ENCODE results near the gene KNCN. TPM values are rescaled to one million over a fixed set of nuclear protein-coding genes. Genes with fewer than 3 reads are reported as not detected.

Gene KNCN
- total RNA-seq, 1 experiment from 2014 or later = not detected

DNA sequence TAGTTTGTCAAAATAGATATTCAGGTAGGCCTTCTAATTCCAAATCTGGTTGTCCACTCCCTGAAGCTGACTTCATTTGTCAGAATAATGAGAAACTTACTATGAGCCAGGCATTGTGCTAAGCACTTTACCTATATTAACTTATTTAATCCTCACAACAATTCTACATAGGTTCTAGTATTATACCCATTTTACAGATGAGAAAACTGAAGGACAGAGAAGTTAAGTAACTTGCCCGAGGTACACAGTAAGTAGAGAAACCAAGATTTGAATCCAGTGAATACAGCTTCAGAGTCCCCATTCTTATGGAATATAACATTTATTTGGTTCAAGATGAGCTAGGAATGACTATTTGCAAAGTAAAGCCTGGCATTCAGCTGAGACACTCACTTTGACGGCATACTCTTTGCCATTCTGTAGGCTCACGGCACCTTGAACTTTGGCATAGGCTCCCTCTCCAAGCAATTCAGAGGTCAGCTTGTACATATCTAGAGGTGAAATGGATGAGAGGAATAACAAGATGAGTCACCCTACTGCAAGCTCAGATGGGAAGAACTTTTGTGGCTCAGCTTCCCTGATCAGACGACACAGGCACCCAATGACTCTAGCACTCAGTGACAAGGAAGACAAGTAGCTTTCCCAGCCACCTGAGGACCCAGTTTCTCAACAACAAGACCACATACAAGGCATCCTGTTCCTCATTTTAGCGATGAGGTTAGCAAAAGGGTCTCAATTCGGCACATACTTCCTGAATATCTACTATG, 28.9 kb upstream of the KNCN start:
- no peak for ATAC-seq
- H3K36me3 Mint-ChIP-seq = peaks cover 7% of the 10 kb centered on the region; the same call in 1 of the 2 replicates
- DNase-seq (ENCODE audit: low spot score) = no peak
- H3K9me3 Mint-ChIP-seq = no peaks in the 10 kb centered on the region
- no peak overlapping the region for H3K27ac Mint-ChIP-seq
- ChIA-PET POLR2A (no interaction called here), CTCF (interaction anchor here (0.6 to 3.3 kb wide), 4 partner anchors 24 to 174 kb away, joined by 3 to 9 read pairs (median 4); partner anchors contain the start of genes MKNK1 and MOB3C)
- no peak overlapping the region for H3K4me3 Mint-ChIP-seq
- peaks cover 13% of the 10 kb centered on the region for H3K4me1 Mint-ChIP-seq
- TF ChIP-seq NFATC4 (CRISPR knock-in tag; IDR thresholded peaks at IDR 0.05) (no peak), ZNF317 (CRISPR knock-in tag; IDR thresholded peaks at IDR 0.05; ENCODE audit: borderline replicate concordance, low read depth) (no peak), ETV6 (CRISPR knock-in tag; IDR thresholded peaks at IDR 0.05) (no peak), MXD4 (CRISPR knock-in tag; IDR thresholded peaks at IDR 0.05; ENCODE audit: borderline replicate concordance) (no peak), NR1H2 (CRISPR knock-in tag; IDR thresholded peaks at IDR 0.05) (no peak), CBFB (CRISPR knock-in tag; IDR thresholded peaks at IDR 0.05; ENCODE audit: low read depth) (no peak), GABPB1 (CRISPR knock-in tag; IDR thresholded peaks at IDR 0.05) (no peak), NR3C1 (CRISPR knock-in tag; conservative IDR thresholded peaks at IDR 0.05; ENCODE audit: low read depth) (no peak), CREB1 (CRISPR knock-in tag; IDR thresholded peaks at IDR 0.05) (no peak)
- TF ChIP-seq, protein P1, sequence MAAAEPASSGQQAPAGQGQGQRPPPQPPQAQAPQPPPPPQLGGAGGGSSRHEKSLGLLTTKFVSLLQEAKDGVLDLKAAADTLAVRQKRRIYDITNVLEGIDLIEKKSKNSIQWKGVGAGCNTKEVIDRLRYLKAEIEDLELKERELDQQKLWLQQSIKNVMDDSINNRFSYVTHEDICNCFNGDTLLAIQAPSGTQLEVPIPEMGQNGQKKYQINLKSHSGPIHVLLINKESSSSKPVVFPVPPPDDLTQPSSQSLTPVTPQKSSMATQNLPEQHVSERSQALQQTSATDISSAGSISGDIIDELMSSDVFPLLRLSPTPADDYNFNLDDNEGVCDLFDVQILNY (CRISPR knock-in tag; IDR thresholded peaks at IDR 0.05) = no peak
- TF ChIP-seq, protein P2, sequence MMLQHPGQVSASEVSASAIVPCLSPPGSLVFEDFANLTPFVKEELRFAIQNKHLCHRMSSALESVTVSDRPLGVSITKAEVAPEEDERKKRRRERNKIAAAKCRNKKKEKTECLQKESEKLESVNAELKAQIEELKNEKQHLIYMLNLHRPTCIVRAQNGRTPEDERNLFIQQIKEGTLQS (CRISPR knock-in tag; conservative IDR thresholded peaks at IDR 0.05) = no peak
- TF ChIP-seq, protein P3, sequence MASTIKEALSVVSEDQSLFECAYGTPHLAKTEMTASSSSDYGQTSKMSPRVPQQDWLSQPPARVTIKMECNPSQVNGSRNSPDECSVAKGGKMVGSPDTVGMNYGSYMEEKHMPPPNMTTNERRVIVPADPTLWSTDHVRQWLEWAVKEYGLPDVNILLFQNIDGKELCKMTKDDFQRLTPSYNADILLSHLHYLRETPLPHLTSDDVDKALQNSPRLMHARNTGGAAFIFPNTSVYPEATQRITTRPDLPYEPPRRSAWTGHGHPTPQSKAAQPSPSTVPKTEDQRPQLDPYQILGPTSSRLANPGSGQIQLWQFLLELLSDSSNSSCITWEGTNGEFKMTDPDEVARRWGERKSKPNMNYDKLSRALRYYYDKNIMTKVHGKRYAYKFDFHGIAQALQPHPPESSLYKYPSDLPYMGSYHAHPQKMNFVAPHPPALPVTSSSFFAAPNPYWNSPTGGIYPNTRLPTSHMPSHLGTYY (CRISPR knock-in tag; IDR thresholded peaks at IDR 0.05) = no peak
- TF ChIP-seq, protein P4, sequence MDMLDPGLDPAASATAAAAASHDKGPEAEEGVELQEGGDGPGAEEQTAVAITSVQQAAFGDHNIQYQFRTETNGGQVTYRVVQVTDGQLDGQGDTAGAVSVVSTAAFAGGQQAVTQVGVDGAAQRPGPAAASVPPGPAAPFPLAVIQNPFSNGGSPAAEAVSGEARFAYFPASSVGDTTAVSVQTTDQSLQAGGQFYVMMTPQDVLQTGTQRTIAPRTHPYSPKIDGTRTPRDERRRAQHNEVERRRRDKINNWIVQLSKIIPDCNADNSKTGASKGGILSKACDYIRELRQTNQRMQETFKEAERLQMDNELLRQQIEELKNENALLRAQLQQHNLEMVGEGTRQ (CRISPR knock-in tag; IDR thresholded peaks at IDR 0.05) = no peak
- TF ChIP-seq, protein P5, sequence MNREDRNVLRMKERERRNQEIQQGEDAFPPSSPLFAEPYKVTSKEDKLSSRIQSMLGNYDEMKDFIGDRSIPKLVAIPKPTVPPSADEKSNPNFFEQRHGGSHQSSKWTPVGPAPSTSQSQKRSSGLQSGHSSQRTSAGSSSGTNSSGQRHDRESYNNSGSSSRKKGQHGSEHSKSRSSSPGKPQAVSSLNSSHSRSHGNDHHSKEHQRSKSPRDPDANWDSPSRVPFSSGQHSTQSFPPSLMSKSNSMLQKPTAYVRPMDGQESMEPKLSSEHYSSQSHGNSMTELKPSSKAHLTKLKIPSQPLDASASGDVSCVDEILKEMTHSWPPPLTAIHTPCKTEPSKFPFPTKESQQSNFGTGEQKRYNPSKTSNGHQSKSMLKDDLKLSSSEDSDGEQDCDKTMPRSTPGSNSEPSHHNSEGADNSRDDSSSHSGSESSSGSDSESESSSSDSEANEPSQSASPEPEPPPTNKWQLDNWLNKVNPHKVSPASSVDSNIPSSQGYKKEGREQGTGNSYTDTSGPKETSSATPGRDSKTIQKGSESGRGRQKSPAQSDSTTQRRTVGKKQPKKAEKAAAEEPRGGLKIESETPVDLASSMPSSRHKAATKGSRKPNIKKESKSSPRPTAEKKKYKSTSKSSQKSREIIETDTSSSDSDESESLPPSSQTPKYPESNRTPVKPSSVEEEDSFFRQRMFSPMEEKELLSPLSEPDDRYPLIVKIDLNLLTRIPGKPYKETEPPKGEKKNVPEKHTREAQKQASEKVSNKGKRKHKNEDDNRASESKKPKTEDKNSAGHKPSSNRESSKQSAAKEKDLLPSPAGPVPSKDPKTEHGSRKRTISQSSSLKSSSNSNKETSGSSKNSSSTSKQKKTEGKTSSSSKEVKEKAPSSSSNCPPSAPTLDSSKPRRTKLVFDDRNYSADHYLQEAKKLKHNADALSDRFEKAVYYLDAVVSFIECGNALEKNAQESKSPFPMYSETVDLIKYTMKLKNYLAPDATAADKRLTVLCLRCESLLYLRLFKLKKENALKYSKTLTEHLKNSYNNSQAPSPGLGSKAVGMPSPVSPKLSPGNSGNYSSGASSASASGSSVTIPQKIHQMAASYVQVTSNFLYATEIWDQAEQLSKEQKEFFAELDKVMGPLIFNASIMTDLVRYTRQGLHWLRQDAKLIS (CRISPR knock-in tag; IDR thresholded peaks at IDR 0.05; ENCODE audit: borderline replicate concordance) = no peak
- TF ChIP-seq, protein P6, sequence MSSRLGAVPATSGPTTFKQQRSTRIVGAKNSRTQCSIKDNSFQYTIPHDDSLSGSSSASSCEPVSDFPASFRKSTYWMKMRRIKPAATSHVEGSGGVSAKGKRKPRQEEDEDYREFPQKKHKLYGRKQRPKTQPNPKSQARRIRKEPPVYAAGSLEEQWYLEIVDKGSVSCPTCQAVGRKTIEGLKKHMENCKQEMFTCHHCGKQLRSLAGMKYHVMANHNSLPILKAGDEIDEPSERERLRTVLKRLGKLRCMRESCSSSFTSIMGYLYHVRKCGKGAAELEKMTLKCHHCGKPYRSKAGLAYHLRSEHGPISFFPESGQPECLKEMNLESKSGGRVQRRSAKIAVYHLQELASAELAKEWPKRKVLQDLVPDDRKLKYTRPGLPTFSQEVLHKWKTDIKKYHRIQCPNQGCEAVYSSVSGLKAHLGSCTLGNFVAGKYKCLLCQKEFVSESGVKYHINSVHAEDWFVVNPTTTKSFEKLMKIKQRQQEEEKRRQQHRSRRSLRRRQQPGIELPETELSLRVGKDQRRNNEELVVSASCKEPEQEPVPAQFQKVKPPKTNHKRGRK (CRISPR knock-in tag; IDR thresholded peaks at IDR 0.05; ENCODE audit: borderline replicate concordance) = no peak
- no peaks in the 10 kb centered on the region for H3K27me3 Mint-ChIP-seq (ENCODE audit: low read depth)

DNA sequence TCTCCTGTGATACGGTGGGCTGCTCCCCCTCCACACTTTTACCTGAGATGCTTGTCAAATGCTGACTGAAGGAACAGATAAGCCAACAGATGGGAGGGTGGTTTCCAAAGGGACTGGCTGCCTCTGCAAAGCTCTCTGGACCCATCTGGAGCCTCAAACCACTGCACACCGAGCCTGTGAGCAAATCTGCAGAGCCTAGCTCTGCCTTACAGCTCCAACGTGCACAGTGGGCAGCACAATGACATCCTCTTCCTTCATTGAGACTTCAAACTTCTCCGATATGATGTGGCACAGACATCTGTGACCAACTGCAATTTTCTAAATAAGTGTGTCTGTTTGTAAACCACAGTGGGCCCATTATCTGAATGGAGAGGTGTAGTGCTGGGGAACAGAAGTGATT, 26.2 kb upstream of the KNCN start:
- H3K4me1 Mint-ChIP-seq = peaks cover 17% of the 10 kb centered on the region
- no peak overlapping the region for H3K27ac Mint-ChIP-seq
- no peaks in the 10 kb centered on the region for H3K27me3 Mint-ChIP-seq (ENCODE audit: low read depth)
- H3K9me3 Mint-ChIP-seq = no peaks in the 10 kb centered on the region
- DNase-seq (ENCODE audit: low spot score) = no peak
- ATAC-seq = no peak
- no peak overlapping the region for H3K4me3 Mint-ChIP-seq
- POLR2A ChIA-PET = no interaction called here
- peaks cover 7% of the 10 kb centered on the region; the same call in 1 of the 2 replicates for H3K36me3 Mint-ChIP-seq
- TF ChIP-seq ESRRA (CRISPR knock-in tag; IDR thresholded peaks at IDR 0.05; ENCODE audit: borderline replicate concordance) = no peak
- TF ChIP-seq, protein P7, sequence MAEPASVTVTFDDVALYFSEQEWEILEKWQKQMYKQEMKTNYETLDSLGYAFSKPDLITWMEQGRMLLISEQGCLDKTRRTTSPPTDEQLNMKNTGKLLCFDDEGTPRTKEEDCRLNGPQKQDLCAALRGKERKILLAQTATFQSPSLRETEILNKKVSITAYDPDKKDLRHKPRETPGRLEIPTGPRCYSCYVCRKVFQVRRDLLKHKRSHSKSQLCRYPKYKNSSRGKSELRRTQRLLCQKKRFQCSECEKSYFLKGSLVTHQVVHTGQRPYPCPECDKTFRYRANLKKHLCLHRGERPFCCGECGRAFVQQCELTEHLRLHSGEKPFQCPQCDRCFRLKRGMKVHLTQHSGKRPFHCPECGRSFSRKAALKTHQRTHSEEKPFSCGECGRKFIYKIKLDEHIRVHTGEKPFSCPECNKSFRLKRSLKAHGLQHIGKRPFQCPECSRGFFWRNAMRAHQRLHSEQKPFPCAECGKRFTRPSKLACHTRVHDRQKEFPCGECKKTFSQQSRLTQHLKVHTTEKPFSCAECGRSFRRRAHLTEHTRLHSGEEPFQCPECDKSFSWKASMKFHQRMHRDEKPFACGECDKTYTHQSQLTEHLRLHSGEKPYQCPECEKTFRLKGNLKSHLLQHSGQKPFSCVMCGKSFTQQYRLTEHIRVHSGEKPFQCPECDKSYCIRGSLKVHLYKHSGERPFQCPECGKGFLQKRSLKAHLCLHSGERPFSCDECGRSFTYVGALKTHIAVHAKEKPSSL (CRISPR knock-in tag; conservative IDR thresholded peaks at IDR 0.05) = no peak
- TF ChIP-seq, protein P8, sequence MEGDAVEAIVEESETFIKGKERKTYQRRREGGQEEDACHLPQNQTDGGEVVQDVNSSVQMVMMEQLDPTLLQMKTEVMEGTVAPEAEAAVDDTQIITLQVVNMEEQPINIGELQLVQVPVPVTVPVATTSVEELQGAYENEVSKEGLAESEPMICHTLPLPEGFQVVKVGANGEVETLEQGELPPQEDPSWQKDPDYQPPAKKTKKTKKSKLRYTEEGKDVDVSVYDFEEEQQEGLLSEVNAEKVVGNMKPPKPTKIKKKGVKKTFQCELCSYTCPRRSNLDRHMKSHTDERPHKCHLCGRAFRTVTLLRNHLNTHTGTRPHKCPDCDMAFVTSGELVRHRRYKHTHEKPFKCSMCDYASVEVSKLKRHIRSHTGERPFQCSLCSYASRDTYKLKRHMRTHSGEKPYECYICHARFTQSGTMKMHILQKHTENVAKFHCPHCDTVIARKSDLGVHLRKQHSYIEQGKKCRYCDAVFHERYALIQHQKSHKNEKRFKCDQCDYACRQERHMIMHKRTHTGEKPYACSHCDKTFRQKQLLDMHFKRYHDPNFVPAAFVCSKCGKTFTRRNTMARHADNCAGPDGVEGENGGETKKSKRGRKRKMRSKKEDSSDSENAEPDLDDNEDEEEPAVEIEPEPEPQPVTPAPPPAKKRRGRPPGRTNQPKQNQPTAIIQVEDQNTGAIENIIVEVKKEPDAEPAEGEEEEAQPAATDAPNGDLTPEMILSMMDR (IDR thresholded peaks at IDR 0.05) = no peak
- TF ChIP-seq NR3C1 (CRISPR knock-in tag; conservative IDR thresholded peaks at IDR 0.05; ENCODE audit: low read depth) = no peak
- no peak for TF ChIP-seq FOXP1 (CRISPR knock-in tag; IDR thresholded peaks at IDR 0.05; ENCODE audit: borderline replicate concordance)
- TF ChIP-seq ZNF219 (CRISPR knock-in tag; IDR thresholded peaks at IDR 0.05; ENCODE audit: borderline replicate concordance) = no peak
- TF ChIP-seq OVOL2 (CRISPR knock-in tag; IDR thresholded peaks at IDR 0.05; ENCODE audit: borderline replicate concordance) = no peak
- CTCF ChIA-PET = interaction anchor here (0.8 to 3.3 kb wide), 3 partner anchors 44 to 130 kb away, joined by 3 to 9 read pairs (median 3); no protein-coding TSS in a partner anchor

Measured in WTC11 (cell line).